HepG2 (cell line): ENCODE measurements around the gene SMIM22. TPM values are rescaled to one million over a fixed set of nuclear protein-coding genes. Genes with fewer than 3 reads are reported as not detected.

Experiments
- HBP1 ChIP-seq: IDR thresholded peaks from 2 replicates; pipeline ENCODE4 v1.6.1; 2016; ENCODE audit warnings: low read depth, control low read depth
- HNF4G ChIP-seq, 2 experiments: sonication (generic) in 1 of 2; formaldehyde crosslinking in 1 of 2; IDR thresholded peaks; 2 replicates each; pipeline versions ENCODE4 v1.4.0 to v1.6.1; 2011 to 2020; ENCODE audit warnings: borderline replicate concordance in 2 of 2, low read depth in 2 of 2, mild to moderate bottlenecking in 2 of 2, low read length in 1 of 2, missing genetic modification reagents in 1 of 2, moderate library complexity in 1 of 2
- HNRNPUL1 ChIP-seq: fragments of 200-400 bp; formaldehyde crosslinking; IDR thresholded peaks from 2 replicates; pipeline ENCODE4 v1.6.1; 2017; ENCODE audit warnings: low read depth, mild to moderate bottlenecking, low read length, moderate library complexity
- KDM6A ChIP-seq: IDR thresholded peaks from 2 replicates; pipeline ENCODE4 v1.6.1; 2016; ENCODE audit warnings: low read depth
- PCBP1 ChIP-seq: fragments of 200-400 bp; formaldehyde crosslinking; IDR thresholded peaks from 2 replicates; pipeline ENCODE4 v1.6.1; 2017; ENCODE audit warnings: mild to moderate bottlenecking, low read depth, low read length, borderline replicate concordance
- POLR2AphosphoS2 ChIP-seq: IDR thresholded peaks from 2 replicates; pipeline ENCODE4 v1.6.1; 2011; ENCODE audit warnings: low read depth, low read length, improper control_type of control experiment
- REST ChIP-seq, 2 experiments: IDR thresholded peaks; 2 replicates each; pipeline ENCODE4 v1.6.1; 2011 to 2012; ENCODE audit warnings: low read length in 2 of 2, borderline replicate concordance in 1 of 2, low read depth in 1 of 2, mild to moderate bottlenecking in 1 of 2, moderate library complexity in 1 of 2
- SIN3A ChIP-seq: IDR thresholded peaks from 2 replicates; pipeline ENCODE4 v1.6.1; 2011; ENCODE audit warnings: low read depth, mild to moderate bottlenecking, control low read depth, low read length, borderline replicate concordance
- TCF7L2 ChIP-seq: IDR thresholded peaks from 2 replicates; pipeline ENCODE4 v1.6.1; 2011; ENCODE audit warnings: mild to moderate bottlenecking, low read depth, low read length, moderate library complexity
- ZNF570 ChIP-seq: sonication (generic); formaldehyde crosslinking; IDR thresholded peaks from 2 replicates; pipeline ENCODE4 v1.4.0; 2020; ENCODE audit warnings: mild to moderate bottlenecking, missing genetic modification reagents, borderline replicate concordance
- ZNF740 ChIP-seq: sonication (generic); formaldehyde crosslinking; IDR thresholded peaks from 2 replicates; pipeline ENCODE4 v1.4.0; 2020; ENCODE audit warnings: missing genetic modification reagents
- ZNF816 ChIP-seq: sonication (generic); formaldehyde crosslinking; IDR thresholded peaks from 2 replicates; pipeline ENCODE4 v1.8.0; 2022; ENCODE audit warnings: missing genetic modification reagents, mild to moderate bottlenecking, borderline replicate concordance
- polyA plus RNA-seq, 8 experiments: library from polyadenylated mRNA; depleted of rRNA in 3 of 8; stranded (reverse) in 7 of 8; unstranded in 1 of 8; fragments of >200 nt; fragmentation: Illumina TruSeq in 4 of 8; extraction: Trizol in 4 of 8; gene quantifications; 2 replicates each; pipeline versions ENCODE4 v1.2.1 to v1.2.3, GENCODE V29; 2011 to 2016; ENCODE audit warnings: low read depth in 4 of 8, missing spikeins in 1 of 8, mixed read lengths in 1 of 8; ENCODE audit not compliant: insufficient read depth in 1 of 8
- total RNA-seq, 5 experiments: library from RNA; depleted of rRNA; stranded (reverse); fragments of >200 nt; fragmentation: Illumina TruSeq; extraction: Trizol; gene quantifications; 2 replicates each; pipeline ENCODE4 v1.2.3, GENCODE V29; 2016; ENCODE audit warnings: low read depth in 1 of 5
- TF ChIP-seq, protein P1 (sequence below): sonication (generic); formaldehyde crosslinking; IDR thresholded peaks from 2 replicates; pipeline ENCODE4 v1.4.0; 2020; ENCODE audit warnings: missing genetic modification reagents
- TF ChIP-seq, protein P2 (sequence below): sonication (generic); formaldehyde crosslinking; IDR thresholded peaks from 2 replicates; pipeline ENCODE4 v1.8.0; 2022; ENCODE audit warnings: missing genetic modification reagents, mild to moderate bottlenecking, inconsistent platforms, borderline replicate concordance

SMIM22 gene
- total and polyA plus RNA-seq, 2 of the 13 experiments (the other 11 are each of a cell fraction or from before 2014, with no cell fraction given), result not detected

DNA sequence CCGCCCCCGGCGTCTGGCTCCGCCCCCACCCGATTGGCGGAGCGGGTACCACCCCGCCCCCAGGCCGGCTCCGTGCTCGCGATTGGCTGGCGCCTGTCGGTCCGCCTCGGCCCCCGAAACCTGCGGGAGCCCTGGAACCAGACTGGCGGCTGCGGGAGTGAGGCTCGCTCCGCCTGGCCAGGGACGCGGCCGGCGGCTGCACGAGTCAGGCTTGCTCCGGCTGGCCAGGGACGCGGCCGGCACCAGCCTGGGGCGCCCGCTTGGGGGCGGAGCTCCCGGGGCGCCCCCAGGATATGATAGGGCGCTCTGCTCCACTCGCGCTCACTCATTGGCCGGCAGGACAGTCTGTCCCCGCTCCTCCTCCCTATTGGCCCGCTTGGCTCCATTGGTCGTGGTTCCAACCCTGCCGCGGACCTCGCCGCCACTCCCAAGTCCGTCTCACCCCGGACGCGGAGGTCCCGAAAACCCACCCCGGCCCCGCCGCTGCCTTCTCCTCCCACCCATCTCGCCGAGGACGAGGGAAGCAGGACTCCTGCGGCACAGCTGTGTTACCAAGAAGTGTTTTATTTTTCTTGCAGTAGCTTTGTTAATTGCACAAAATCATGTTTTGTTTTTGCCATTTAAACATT is 7.6 kb downstream of the SMIM22 start (continued):
- TF ChIP-seq SIN3A (no peak), ZNF816 (no peak), HBP1 (CRISPR knock-in tag) (no peak), POLR2AphosphoS2 (no peak), KDM6A (no peak), PCBP1 (no peak), HNF4G (IDR thresholded peaks at IDR 0.05; ENCODE audit: borderline replicate concordance, low read depth, low read length) (no peak), HNF4G (CRISPR knock-in tag; IDR thresholded peaks at IDR 0.05; ENCODE audit: borderline replicate concordance, low read depth) (no peak), TCF7L2 (no peak), REST (IDR thresholded peaks at IDR 0.05; ENCODE audit: borderline replicate concordance in 1 of 2, low read depth in 1 of 2, low read length in 2 of 2) (no peak), ZNF570 (no peak), HNRNPUL1 (no peak), ZNF740 (no peak)
- TF ChIP-seq, protein P1, sequence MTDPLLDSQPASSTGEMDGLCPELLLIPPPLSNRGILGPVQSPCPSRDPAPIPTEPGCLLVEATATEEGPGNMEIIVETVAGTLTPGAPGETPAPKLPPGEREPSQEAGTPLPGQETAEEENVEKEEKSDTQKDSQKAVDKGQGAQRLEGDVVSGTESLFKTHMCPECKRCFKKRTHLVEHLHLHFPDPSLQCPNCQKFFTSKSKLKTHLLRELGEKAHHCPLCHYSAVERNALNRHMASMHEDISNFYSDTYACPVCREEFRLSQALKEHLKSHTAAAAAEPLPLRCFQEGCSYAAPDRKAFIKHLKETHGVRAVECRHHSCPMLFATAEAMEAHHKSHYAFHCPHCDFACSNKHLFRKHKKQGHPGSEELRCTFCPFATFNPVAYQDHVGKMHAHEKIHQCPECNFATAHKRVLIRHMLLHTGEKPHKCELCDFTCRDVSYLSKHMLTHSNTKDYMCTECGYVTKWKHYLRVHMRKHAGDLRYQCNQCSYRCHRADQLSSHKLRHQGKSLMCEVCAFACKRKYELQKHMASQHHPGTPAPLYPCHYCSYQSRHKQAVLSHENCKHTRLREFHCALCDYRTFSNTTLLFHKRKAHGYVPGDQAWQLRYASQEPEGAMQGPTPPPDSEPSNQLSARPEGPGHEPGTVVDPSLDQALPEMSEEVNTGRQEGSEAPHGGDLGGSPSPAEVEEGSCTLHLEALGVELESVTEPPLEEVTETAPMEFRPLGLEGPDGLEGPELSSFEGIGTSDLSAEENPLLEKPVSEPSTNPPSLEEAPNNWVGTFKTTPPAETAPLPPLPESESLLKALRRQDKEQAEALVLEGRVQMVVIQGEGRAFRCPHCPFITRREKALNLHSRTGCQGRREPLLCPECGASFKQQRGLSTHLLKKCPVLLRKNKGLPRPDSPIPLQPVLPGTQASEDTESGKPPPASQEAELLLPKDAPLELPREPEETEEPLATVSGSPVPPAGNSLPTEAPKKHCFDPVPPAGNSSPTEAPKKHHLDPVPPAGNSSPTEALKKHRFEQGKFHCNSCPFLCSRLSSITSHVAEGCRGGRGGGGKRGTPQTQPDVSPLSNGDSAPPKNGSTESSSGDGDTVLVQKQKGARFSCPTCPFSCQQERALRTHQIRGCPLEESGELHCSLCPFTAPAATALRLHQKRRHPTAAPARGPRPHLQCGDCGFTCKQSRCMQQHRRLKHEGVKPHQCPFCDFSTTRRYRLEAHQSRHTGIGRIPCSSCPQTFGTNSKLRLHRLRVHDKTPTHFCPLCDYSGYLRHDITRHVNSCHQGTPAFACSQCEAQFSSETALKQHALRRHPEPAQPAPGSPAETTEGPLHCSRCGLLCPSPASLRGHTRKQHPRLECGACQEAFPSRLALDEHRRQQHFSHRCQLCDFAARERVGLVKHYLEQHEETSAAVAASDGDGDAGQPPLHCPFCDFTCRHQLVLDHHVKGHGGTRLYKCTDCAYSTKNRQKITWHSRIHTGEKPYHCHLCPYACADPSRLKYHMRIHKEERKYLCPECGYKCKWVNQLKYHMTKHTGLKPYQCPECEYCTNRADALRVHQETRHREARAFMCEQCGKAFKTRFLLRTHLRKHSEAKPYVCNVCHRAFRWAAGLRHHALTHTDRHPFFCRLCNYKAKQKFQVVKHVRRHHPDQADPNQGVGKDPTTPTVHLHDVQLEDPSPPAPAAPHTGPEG (CRISPR knock-in tag), result no peak
- TF ChIP-seq, protein P2, sequence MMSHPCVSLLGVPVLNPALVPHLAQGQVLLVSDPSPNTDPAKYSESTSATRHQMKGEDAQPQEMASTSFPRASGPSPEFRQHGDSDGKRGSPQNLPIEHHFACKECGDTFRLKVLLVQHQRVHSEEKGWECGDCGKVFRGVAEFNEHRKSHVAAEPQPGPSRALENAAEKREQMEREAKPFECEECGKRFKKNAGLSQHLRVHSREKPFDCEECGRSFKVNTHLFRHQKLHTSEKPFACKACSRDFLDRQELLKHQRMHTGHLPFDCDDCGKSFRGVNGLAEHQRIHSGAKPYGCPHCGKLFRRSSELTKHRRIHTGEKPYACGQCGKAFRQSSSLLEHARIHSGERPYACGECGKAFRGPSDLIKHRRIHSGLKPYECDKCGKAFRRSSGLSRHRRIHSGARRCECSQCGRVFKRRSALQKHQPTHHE (CRISPR knock-in tag), result no peak
